ENCODE results near the gene RICTOR.

DNA sequence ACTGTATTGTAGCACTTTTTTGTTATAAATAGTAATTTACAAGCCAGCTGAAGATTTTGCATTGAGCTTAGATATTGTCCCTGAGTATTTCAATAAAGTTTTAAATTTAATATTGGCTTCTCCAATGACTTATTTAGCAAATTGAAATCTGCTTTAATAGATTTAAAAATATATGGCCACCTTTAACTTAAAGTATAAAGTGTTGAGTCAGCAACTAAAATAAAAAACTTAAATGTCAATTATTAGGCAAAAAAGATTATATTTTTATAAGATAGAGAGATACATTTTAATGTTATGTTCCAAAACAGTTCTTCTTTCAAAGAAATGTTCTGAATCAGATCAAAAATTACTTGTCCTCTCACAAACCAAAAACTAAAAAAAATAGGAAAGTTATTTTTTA lies 167.7 kb downstream of the RICTOR start:
- TF ChIP-seq, protein P1, sequence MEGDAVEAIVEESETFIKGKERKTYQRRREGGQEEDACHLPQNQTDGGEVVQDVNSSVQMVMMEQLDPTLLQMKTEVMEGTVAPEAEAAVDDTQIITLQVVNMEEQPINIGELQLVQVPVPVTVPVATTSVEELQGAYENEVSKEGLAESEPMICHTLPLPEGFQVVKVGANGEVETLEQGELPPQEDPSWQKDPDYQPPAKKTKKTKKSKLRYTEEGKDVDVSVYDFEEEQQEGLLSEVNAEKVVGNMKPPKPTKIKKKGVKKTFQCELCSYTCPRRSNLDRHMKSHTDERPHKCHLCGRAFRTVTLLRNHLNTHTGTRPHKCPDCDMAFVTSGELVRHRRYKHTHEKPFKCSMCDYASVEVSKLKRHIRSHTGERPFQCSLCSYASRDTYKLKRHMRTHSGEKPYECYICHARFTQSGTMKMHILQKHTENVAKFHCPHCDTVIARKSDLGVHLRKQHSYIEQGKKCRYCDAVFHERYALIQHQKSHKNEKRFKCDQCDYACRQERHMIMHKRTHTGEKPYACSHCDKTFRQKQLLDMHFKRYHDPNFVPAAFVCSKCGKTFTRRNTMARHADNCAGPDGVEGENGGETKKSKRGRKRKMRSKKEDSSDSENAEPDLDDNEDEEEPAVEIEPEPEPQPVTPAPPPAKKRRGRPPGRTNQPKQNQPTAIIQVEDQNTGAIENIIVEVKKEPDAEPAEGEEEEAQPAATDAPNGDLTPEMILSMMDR (IDR thresholded peaks at IDR 0.05 in 2 of 3, conservative IDR thresholded peaks at IDR 0.05 in 1 of 3; ENCODE audit: borderline replicate concordance in 1 of 3, insufficient read depth in 1 of 3, low read depth in 2 of 3, low read length in 2 of 3) = no peak
- no peak for TF ChIP-seq ATF3 (IDR thresholded peaks at IDR 0.05)
- TF ChIP-seq ZNF274 (IDR thresholded peaks at IDR 0.05; ENCODE audit: low read depth, low read length) = no peak
- TF ChIP-seq POLR2AphosphoS5 (IDR thresholded peaks at IDR 0.05; ENCODE audit: low read depth, low read length) = no peak
- TF ChIP-seq YY1 (IDR thresholded peaks at IDR 0.05; ENCODE audit: extremely low read depth, insufficient replicate concordance, low read depth, low read length) = no peak
- TF ChIP-seq POLR2A (IDR thresholded peaks at IDR 0.05; ENCODE audit: borderline replicate concordance, extremely low read depth, insufficient read depth, insufficient read length) = no peak
- TF ChIP-seq SIN3A (IDR thresholded peaks at IDR 0.05; ENCODE audit: low read depth) = no peak
- TF ChIP-seq RAD21 (IDR thresholded peaks at IDR 0.05; ENCODE audit: low read depth) = no peak
- TF ChIP-seq EZH2phosphoT487 (IDR thresholded peaks at IDR 0.05; ENCODE audit: borderline replicate concordance) = no peak
- TF ChIP-seq EZH2 (IDR thresholded peaks at IDR 0.05) = no peak
- TF ChIP-seq ELF1 (IDR thresholded peaks at IDR 0.05; ENCODE audit: borderline replicate concordance, low read depth) = no peak
- TF ChIP-seq REST (IDR thresholded peaks at IDR 0.05; ENCODE audit: low read depth) = no peak
- TF ChIP-seq SP1 (IDR thresholded peaks at IDR 0.05; ENCODE audit: low read depth) = no peak
- TF ChIP-seq MAX (IDR thresholded peaks at IDR 0.05) = no peak
